ENCODE results near the gene FBLN2.

Gene FBLN2

GRCh38 chr3:13671482-13672233 lies 122.7 kb downstream of the FBLN2 start:
- DNase-seq: no peak

- no peak for DNase-seq
Observed at GRCh38 chr3:13673207-13673606, 124.3 kb downstream of the FBLN2 start.

GRCh38 chr3:13674538-13675185 lies 125.7 kb downstream of the FBLN2 start:
- DNase-seq: no peak

- no peak for DNase-seq
Observed at GRCh38 chr3:13676356-13677017, 127.6 kb downstream of the FBLN2 start.

- DNase-seq: no peak
Observed at GRCh38 chr3:13677272-13677671, 128.3 kb downstream of the FBLN2 start.

DNA sequence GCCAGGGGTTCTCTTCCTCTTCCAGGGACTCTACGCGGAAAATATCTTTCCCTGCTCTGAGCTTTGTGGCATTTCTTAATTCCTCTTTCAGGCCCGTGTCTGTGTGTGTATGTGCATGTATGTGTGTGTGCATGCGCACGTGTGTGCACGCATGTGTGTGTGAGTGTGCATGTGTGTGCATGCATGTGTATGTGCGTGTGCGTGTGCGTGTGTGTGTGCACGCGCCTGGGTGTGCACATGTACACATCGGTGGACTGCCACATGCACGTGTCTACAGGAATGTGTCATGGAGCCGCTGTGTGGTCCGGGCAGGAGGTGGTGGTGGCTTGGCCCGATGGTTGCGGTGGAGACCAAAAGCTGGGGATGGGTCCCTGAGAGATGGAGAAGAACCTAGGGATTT lies 133.0 kb downstream of the FBLN2 start:
- DNase-seq: no peak

- no peak for DNase-seq
Observed at GRCh38 chr3:13682331-13683013, 133.5 kb downstream of the FBLN2 start.

GRCh38 chr3:13683288-13683687 lies 134.4 kb downstream of the FBLN2 start:
- no peak for DNase-seq

GRCh38 chr3:13683772-13684171 lies 134.8 kb downstream of the FBLN2 start:
- no peak for DNase-seq

DNA sequence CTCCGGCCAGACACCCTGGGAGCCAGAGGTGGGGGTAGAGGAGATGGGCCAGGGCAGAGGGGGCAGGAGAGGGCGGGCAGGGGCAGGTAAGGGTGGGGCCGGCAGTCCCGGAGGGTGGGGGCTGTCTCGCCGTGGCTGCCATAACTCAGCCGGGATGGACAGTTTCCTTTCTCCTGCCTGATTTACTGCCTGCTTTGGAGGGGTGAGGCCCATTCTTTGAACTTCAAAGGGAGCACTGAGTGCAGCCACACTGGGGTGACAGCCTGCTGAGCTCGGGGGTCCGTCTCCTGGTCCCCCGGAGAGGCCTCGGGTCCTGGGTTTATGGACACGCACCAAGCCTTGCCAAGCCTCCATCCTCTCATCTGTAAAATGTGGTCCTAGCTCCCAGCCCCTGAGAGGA lies 135.4 kb downstream of the FBLN2 start:
- DNase-seq: no peak

- no peak for DNase-seq
Observed at GRCh38 chr3:13684854-13685253, 135.9 kb downstream of the FBLN2 start.

DNA sequence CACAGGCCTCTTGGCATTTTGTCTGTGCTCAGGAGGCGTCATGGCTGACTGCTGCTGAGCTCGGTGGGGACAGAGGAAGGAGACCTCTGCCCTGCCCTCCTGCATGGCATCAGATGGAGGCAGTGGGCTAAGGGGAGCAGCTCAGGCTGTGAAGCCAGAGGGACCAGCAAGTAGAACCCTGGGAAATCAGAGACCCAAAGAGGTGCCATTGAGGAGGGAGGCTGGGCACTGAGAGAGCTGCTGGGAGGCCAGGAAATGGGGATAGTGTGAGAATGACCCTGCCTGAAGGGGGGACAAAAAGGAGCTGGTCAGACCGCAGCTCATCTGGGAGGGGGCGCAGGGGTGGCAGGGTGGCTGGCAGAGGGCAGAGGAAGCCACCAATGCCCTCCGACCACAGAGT lies 136.8 kb downstream of the FBLN2 start:
- DNase-seq: no peak

DNA sequence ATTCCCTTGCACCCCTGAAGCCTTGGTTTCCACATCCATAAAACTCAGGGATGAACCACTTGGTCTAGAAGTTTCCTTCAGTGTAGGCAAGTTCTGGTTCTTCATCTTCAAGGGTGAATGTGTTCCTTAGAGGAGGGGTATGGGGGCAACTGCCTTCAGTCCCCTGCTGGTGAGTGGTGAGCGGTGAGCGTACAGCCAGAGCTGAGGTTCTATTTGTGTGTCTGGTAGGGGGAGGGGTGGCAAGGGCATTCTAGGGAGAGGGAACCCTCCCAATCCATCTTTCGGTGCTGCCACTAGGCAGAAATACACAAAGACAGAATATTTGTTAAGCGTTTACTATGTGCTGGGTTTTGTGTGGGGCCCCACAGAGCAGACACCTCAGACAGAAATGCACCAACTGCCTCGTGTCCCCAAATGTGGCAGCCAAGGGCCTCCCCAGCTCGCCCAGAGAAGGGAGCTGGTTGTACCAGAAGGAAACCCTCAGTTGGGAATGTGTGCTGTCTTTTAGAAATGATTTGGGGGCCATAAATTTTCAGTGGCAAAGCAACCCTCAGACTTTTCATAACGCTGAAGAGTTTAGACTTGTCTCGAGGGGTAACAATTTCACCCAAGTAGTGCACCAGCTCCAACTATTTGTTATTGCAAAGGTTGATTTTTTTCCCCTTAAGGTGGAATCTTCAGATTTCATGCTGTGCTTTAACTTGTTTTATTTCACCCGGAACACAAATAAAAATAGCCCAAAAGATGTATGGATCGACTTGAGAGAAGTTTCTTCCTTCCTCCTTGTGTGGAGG lies 137.6 kb downstream of the FBLN2 start:
- DNase-seq: no peak

DNA sequence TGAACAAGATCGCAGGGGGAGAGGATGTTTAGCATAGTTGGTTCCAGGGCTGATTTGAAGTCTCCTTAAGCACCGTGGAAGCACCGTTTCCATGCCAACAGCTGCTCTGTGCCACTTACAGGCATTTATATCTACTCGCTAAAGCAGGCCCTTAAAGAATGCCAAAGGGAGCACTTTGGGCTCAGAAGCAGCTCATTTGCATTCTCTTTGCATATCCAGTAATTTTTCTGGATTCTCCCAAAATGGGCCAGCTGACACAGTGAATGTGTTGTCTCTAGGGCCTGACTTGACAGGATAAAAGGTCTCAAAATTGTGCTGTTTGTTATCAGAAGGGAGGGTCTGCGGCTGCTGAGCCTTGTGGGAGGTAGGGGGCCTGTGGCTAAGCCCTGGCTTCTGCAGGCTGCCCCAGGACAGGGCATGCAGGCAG lies 138.6 kb downstream of the FBLN2 start:
- no peak for DNase-seq

All from GF-D8 (cell line).